Kidney (tissue), 14 donors: ENCODE measurements around the gene ZIC2. TPM values are rescaled to one million over a fixed set of nuclear protein-coding genes. Genes with fewer than 3 reads are reported as not detected.
"Not testable (repeated sequence)": the region's sequence is repeated elsewhere in the genome, so short reads cannot be mapped to it uniquely, and the experiment has no call there.

Experiments
- DNase-seq, 5 donors: peaks; one replicate each; pipeline ENCODE4 v3.0.0-alpha.2; 2013 to 2020
- FAIRE-seq: peaks from 2 replicates; lab custom pipeline; 2012; peaks lifted over from hg19 to GRCh38; lab: Jason Lieb, UNC
- H3K27ac ChIP-seq, 2 donors: one replicate each; pipeline ENCODE4 v1.7.0; 2013; ENCODE audit warnings: low read depth in 2 of 2, low read length in 2 of 2, inconsistent platforms in 1 of 2
- H3K27me3 ChIP-seq: one replicate; pipeline ENCODE4 v1.7.1; 2013; ENCODE audit warnings: low read length, inconsistent platforms; ENCODE audit not compliant: control insufficient read depth, insufficient read depth
- H3K36me3 ChIP-seq, 3 donors: one replicate each; pipeline versions ENCODE4 v1.7.0 to v1.7.1; 2013; ENCODE audit warnings: low read length in 3 of 3, control low read depth in 1 of 3, inconsistent platforms in 1 of 3; ENCODE audit not compliant: insufficient read depth in 3 of 3, control insufficient read depth in 2 of 3
- H3K4me1 ChIP-seq, 3 donors: one replicate each; pipeline versions ENCODE4 v1.7.0 to v1.7.1; 2013; ENCODE audit warnings: low read length in 3 of 3, inconsistent platforms in 1 of 3, low read depth in 1 of 3; ENCODE audit not compliant: control insufficient read depth in 2 of 3, insufficient read depth in 2 of 3
- H3K4me3 ChIP-seq, 3 donors: one replicate each; pipeline versions ENCODE4 v1.7.0 to v1.8.1; 2013; ENCODE audit warnings: low read length in 3 of 3, control low read depth in 1 of 3, inconsistent platforms in 1 of 3
- H3K9ac ChIP-seq, 3 donors: one replicate each; pipeline versions ENCODE4 v1.7.0 to v1.7.1; 2013; ENCODE audit warnings: low read length in 3 of 3, control low read depth in 1 of 3, inconsistent platforms in 1 of 3
- H3K9me3 ChIP-seq, 3 donors: one replicate each; pipeline versions ENCODE4 v1.7.0 to v1.7.1; 2013; ENCODE audit warnings: low read length in 3 of 3, control low read depth in 1 of 3, inconsistent platforms in 1 of 3; ENCODE audit not compliant: control insufficient read depth in 2 of 3, insufficient read depth in 1 of 3
- intact Hi-C: fragments of 100-400 bp; cut with DNase I; formaldehyde crosslinking; loops from one replicate; pipeline ENCODE4 v1.11.1; 2022
- polyA plus RNA-seq: library from polyadenylated mRNA; stranded (reverse); fragments of 350-450 nt; fragmentation: Illumina TruSeq; extraction: RNeasy Lipid Tissue Mini Kit (QIAGEN cat#74804); gene quantifications from one replicate; pipeline ENCODE4 v1.2.3, GENCODE V29; 2014; ENCODE audit warnings: low read depth, low replicate concordance; ENCODE audit not compliant: insufficient read depth
- total RNA-seq: library from RNA; stranded (reverse); fragmentation: NEBNext Ultra II Directional; extraction: Animal tissue kit (Norgen Biotek cat#: 25700); gene quantifications from one replicate; pipeline ENCODE4 v1.2.1, GENCODE V29; 2021
- TF ChIP-seq, protein P1 (sequence below): IDR thresholded peaks from 3 replicates; pipeline ENCODE4 v1.5.1; 2012; ENCODE audit warnings: mild to moderate bottlenecking, moderate library complexity, borderline replicate concordance; ENCODE audit not compliant: insufficient read depth; ENCODE audit errors: extremely low read depth
- donor health status: control.
- donor health status: control.
- donor health status: control.
- donor health status: control.
- donor health status: control.
- donor health status: DM: yes; HTN: yes; CAD: no.
- donor health status: Normal renal cell carcinoma (clear cell type).

ZIC2 gene
- total and polyA plus RNA-seq, 2 donors from 2014 or later: 0.13 to 1.4 TPM

DNA sequence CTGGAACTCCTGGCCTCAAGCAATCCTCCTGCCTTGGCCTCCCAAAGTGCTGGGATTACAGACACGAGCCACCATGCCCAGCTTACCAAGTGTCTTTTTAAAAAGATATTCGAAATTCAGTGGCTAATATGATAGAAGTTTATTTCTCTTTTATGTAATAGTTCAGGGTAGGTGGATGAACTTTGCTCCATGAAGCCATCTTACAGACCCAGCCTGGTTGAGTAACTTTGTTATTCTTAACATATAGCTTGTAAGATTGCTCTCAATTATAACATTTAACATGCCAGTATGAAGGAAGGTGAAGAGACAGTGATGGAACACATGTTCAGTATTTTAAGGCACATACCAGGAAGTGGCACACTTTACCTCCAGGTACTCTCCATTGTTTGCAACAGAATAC is 42.4 kb downstream of the ZIC2 start:
- FAIRE-seq (no peak), DNase-seq (no peak)
- H3K9me3 ChIP-seq: no peaks in the 10 kb centered on the region
- TF ChIP-seq, protein P1, sequence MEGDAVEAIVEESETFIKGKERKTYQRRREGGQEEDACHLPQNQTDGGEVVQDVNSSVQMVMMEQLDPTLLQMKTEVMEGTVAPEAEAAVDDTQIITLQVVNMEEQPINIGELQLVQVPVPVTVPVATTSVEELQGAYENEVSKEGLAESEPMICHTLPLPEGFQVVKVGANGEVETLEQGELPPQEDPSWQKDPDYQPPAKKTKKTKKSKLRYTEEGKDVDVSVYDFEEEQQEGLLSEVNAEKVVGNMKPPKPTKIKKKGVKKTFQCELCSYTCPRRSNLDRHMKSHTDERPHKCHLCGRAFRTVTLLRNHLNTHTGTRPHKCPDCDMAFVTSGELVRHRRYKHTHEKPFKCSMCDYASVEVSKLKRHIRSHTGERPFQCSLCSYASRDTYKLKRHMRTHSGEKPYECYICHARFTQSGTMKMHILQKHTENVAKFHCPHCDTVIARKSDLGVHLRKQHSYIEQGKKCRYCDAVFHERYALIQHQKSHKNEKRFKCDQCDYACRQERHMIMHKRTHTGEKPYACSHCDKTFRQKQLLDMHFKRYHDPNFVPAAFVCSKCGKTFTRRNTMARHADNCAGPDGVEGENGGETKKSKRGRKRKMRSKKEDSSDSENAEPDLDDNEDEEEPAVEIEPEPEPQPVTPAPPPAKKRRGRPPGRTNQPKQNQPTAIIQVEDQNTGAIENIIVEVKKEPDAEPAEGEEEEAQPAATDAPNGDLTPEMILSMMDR: no peak
- H3K4me3 ChIP-seq: no peak overlapping the region
- intact Hi-C loops: no loop called here
- no peaks in the 10 kb centered on the region for H3K4me1 ChIP-seq
- H3K9ac ChIP-seq: no peak overlapping the region
- H3K36me3 ChIP-seq: no peaks in the 10 kb centered on the region
- H3K27me3 ChIP-seq: no peaks in the 10 kb centered on the region
- no peak overlapping the region for H3K27ac ChIP-seq

GRCh38 chr13:100029933-100030332 is 48.3 kb downstream of the ZIC2 start:
- no peak overlapping the region for H3K9ac ChIP-seq
- H3K27me3 ChIP-seq: no peaks in the 10 kb centered on the region
- no peak overlapping the region for H3K4me3 ChIP-seq
- no peaks in the 10 kb centered on the region for H3K9me3 ChIP-seq
- H3K36me3 ChIP-seq: no peaks in the 10 kb centered on the region
- H3K27ac ChIP-seq: no peak overlapping the region
- H3K4me1 ChIP-seq: no peaks in the 10 kb centered on the region
- no peak for DNase-seq
- intact Hi-C loops: no loop called here
- TF ChIP-seq, protein P1: no peak
- no peak for FAIRE-seq

- H3K27me3 ChIP-seq, H3K4me1 ChIP-seq, DNase-seq, H3K27ac ChIP-seq, H3K9ac ChIP-seq, H3K36me3 ChIP-seq, intact Hi-C loops, FAIRE-seq, H3K4me3 ChIP-seq, H3K9me3 ChIP-seq: not testable (repeated sequence)
Observed at GRCh38 chr13:100032642-100033041, 51.1 kb downstream of the ZIC2 start.

DNA sequence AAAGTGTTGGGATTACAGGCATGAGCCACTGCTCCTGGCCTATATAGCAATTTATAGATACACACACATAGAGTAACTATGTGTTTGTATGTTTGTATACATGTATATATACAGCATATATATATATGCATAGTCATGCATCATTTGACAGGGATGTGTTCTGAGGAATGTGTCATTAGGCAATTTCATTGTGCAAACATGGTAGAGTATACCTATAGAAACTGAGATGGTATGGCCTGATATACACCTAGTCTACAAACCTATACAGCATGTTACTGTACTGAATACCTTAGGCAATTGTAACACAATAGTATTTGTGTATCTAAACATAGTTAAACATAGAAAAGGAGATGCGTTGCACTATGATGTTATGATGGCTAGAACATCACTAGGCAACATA is 54.4 kb downstream of the ZIC2 start:
- FAIRE-seq: no peak
- TF ChIP-seq, protein P1: no peak
- DNase-seq: no peak

More for the DNA sequence above, 54.4 kb downstream of the ZIC2 start:
- no peaks in the 10 kb centered on the region for H3K27me3 ChIP-seq
- H3K27ac ChIP-seq: no peak overlapping the region
- no peaks in the 10 kb centered on the region for H3K36me3 ChIP-seq
- no peak overlapping the region for H3K4me3 ChIP-seq
- no peak overlapping the region for H3K9ac ChIP-seq
- intact Hi-C loops: no loop called here
- H3K9me3 ChIP-seq: no peaks in the 10 kb centered on the region
- H3K4me1 ChIP-seq: no peaks in the 10 kb centered on the region

Other genes with a start within 250 kb of the ZIC2 start
- gene ZIC5, start 10.0 kb upstream of the ZIC2 start, total RNA-seq: not detected
- gene ZIC5, start 10.0 kb upstream of the ZIC2 start, polyA plus RNA-seq: not detected
- gene PCCA, start 107.3 kb downstream of the ZIC2 start, total RNA-seq: 86.2 TPM
- 222 TPM for gene PCCA, start 107.3 kb downstream of the ZIC2 start, polyA plus RNA-seq